PC-9 (cell line): ENCODE measurements around the gene TSHZ3. TPM values are rescaled to one million over a fixed set of nuclear protein-coding genes. Genes with fewer than 3 reads are reported as not detected.

Source experiments
- BruUV-seq: library from RNA; stranded (reverse); fragments of 400-500 nt; replicated peaks from 2 replicates; lab custom pipeline; 2021; lab: Mats Ljungman, UMichigan
- CTCF ChIA-PET: fragments of 300-600 bp; sonication (Branson Sonifier 250); formaldehyde crosslinking; loops from one replicate; lab custom pipeline; 2022; ENCODE audit warnings: antibody characterized with exemption; lab: Charles Lee
- POLR2A ChIA-PET: fragments of 300-600 bp; sonication (Branson Sonifier 250); formaldehyde crosslinking; loops from one replicate; lab custom pipeline; 2022; ENCODE audit warnings: antibody characterized with exemption; ENCODE audit not compliant: unreplicated experiment; lab: Charles Lee
- DNase-seq, 2 experiments: peaks; one replicate each; pipeline versions ENCODE4 v3.0.0 to v3.0.0-alpha.2; 2015 to 2022; ENCODE audit warnings: mixed read lengths in 1 of 2
- H2AFZ ChIP-seq: fragments of 200-600 bp; sonication (generic); 2 replicates; pipeline ENCODE4 v1.8.1; 2017; ENCODE audit warnings: antibody characterized with exemption
- H3F3A ChIP-seq: fragments of 200-600 bp; sonication (generic); 2 replicates; pipeline ENCODE4 v1.8.1; 2017; ENCODE audit warnings: antibody characterized with exemption, mild to moderate bottlenecking, low read depth; ENCODE audit not compliant: insufficient read depth
- H3K27ac ChIP-seq: fragments of 200-600 bp; sonication (generic); 2 replicates; pipeline ENCODE4 v1.6.1; 2016; ENCODE audit warnings: mixed run types
- H3K27me3 ChIP-seq: fragments of 200-600 bp; sonication (generic); 2 replicates; pipeline ENCODE4 v1.6.1; 2016; ENCODE audit warnings: low read depth, mixed run types; ENCODE audit not compliant: insufficient read depth
- H3K36me3 ChIP-seq: fragments of 200-600 bp; sonication (generic); 2 replicates; pipeline ENCODE4 v1.6.1; 2016; ENCODE audit warnings: low read depth, mixed run types
- H3K4me1 ChIP-seq: fragments of 200-600 bp; sonication (generic); replicated peaks from 2 replicates; pipeline ENCODE4 v1.6.1; 2016; ENCODE audit warnings: mixed run types; ENCODE audit not compliant: insufficient read depth
- H3K4me2 ChIP-seq: fragments of 200-600 bp; sonication (generic); 2 replicates; pipeline ENCODE4 v1.6.1; 2017; ENCODE audit warnings: mixed run types
- H3K4me3 ChIP-seq: fragments of 200-600 bp; sonication (generic); 2 replicates; pipeline ENCODE4 v1.6.1; 2016; ENCODE audit warnings: mixed run types
- H3K79me2 ChIP-seq: fragments of 200-600 bp; sonication (generic); 2 replicates; pipeline ENCODE4 v1.6.1; 2017; ENCODE audit warnings: low read depth, mixed run types
- H3K9me2 ChIP-seq: fragments of 200-600 bp; sonication (generic); 2 replicates; pipeline ENCODE4 v1.8.1; 2017; ENCODE audit warnings: mild to moderate bottlenecking; ENCODE audit not compliant: insufficient read depth
- H3K9me3 ChIP-seq: fragments of 200-600 bp; sonication (generic); 2 replicates; pipeline ENCODE4 v1.8.1; 2016; ENCODE audit warnings: low read depth; ENCODE audit not compliant: insufficient read depth
- H4K20me1 ChIP-seq: fragments of 200-600 bp; sonication (generic); 2 replicates; pipeline ENCODE4 v1.8.1; 2017; ENCODE audit not compliant: insufficient read depth
- EZH2 ChIP-seq: fragments of 200-600 bp; sonication (generic); IDR thresholded peaks from 2 replicates; pipeline ENCODE4 v1.8.0; 2017; ENCODE audit warnings: antibody characterized with exemption, low read depth
- intact Hi-C: fragments of 100-400 bp; cut with micrococcal nuclease; formaldehyde crosslinking; loops from one replicate; pipeline ENCODE4 v1.10.0; 2022; ENCODE audit not compliant: unreplicated experiment
- total RNA-seq: library from RNA; stranded (reverse); gene quantifications from 2 replicates; pipeline ENCODE4 v1.2.3, GENCODE V29; 2021
- TF ChIP-seq, protein P1 (sequence below): fragments of 200-600 bp; sonication (generic); conservative IDR thresholded peaks from 2 replicates; pipeline ENCODE4 v1.6.1; 2017; ENCODE audit warnings: mixed run types, antibody characterized with exemption, mild to moderate bottlenecking, moderate library complexity

Gene TSHZ3
- total RNA-seq, 1 experiment from 2014 or later = not detected

GRCh38 chr19:31280287-31281006 lies 68.8 kb downstream of the TSHZ3 start:
- Histone ChIP-seq H3K4me1 (no peaks in the 10 kb centered on the region), H2AFZ (no peak overlapping the region), H3K4me2 (no peak overlapping the region), H3F3A (no peaks in the 10 kb centered on the region), H3K27me3 (peaks cover 87% of the 10 kb centered on the region), H3K36me3 (no peaks in the 10 kb centered on the region), H3K9me2 (no peaks in the 10 kb centered on the region), H3K79me2 (no peaks in the 10 kb centered on the region), H3K9me3 (no peaks in the 10 kb centered on the region), H4K20me1 (no peaks in the 10 kb centered on the region), H3K27ac (no peak overlapping the region), H3K4me3 (no peak overlapping the region)
- ChIA-PET CTCF (no interaction called here), POLR2A (no interaction called here)
- no peak for DNase-seq
- intact Hi-C loops = no loop called here
- TF ChIP-seq EZH2 = no peak
- TF ChIP-seq, protein P1, sequence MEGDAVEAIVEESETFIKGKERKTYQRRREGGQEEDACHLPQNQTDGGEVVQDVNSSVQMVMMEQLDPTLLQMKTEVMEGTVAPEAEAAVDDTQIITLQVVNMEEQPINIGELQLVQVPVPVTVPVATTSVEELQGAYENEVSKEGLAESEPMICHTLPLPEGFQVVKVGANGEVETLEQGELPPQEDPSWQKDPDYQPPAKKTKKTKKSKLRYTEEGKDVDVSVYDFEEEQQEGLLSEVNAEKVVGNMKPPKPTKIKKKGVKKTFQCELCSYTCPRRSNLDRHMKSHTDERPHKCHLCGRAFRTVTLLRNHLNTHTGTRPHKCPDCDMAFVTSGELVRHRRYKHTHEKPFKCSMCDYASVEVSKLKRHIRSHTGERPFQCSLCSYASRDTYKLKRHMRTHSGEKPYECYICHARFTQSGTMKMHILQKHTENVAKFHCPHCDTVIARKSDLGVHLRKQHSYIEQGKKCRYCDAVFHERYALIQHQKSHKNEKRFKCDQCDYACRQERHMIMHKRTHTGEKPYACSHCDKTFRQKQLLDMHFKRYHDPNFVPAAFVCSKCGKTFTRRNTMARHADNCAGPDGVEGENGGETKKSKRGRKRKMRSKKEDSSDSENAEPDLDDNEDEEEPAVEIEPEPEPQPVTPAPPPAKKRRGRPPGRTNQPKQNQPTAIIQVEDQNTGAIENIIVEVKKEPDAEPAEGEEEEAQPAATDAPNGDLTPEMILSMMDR = no peak
- no TSS peak for BruUV-seq

GRCh38 chr19:31279436-31279765 lies 69.8 kb downstream of the TSHZ3 start:
- no peak for DNase-seq

GRCh38 chr19:31278555-31279435 lies 70.4 kb downstream of the TSHZ3 start:
- ChIA-PET CTCF (no interaction called here), POLR2A (no interaction called here)
- Histone ChIP-seq H3K27ac (no peak overlapping the region), H3K4me1 (no peaks in the 10 kb centered on the region), H3K9me2 (no peaks in the 10 kb centered on the region), H3K4me2 (no peak overlapping the region), H2AFZ (no peak overlapping the region), H3K79me2 (no peaks in the 10 kb centered on the region), H3F3A (no peaks in the 10 kb centered on the region), H4K20me1 (no peaks in the 10 kb centered on the region), H3K9me3 (no peaks in the 10 kb centered on the region), H3K27me3 (peaks cover 90% of the 10 kb centered on the region), H3K36me3 (no peaks in the 10 kb centered on the region), H3K4me3 (no peak overlapping the region)
- DNase-seq = no peak
- no peak for TF ChIP-seq EZH2
- TF ChIP-seq, protein P1 = no peak
- BruUV-seq = no TSS peak
- intact Hi-C loops = no loop called here

More at GRCh38 chr19:31279436-31279765, 69.8 kb downstream of the TSHZ3 start:
- no peak overlapping the region for H3K4me2 ChIP-seq
- POLR2A ChIA-PET = no interaction called here
- no peaks in the 10 kb centered on the region for H3K4me1 ChIP-seq
- no peak overlapping the region for H3K27ac ChIP-seq
- BruUV-seq = no TSS peak
- H3K36me3 ChIP-seq = no peaks in the 10 kb centered on the region
- H3K4me3 ChIP-seq = no peak overlapping the region
- CTCF ChIA-PET = no interaction called here
- no peaks in the 10 kb centered on the region for H3K9me3 ChIP-seq
- no peak overlapping the region for H2AFZ ChIP-seq
- H3K79me2 ChIP-seq = no peaks in the 10 kb centered on the region
- TF ChIP-seq, protein P1 = no peak
- no peak for TF ChIP-seq EZH2
- H3K9me2 ChIP-seq = no peaks in the 10 kb centered on the region
- no peaks in the 10 kb centered on the region for H3F3A ChIP-seq
- peaks cover 89% of the 10 kb centered on the region for H3K27me3 ChIP-seq
- intact Hi-C loops = no loop called here
- H4K20me1 ChIP-seq = no peaks in the 10 kb centered on the region
